Stimulated activated CD8-positive, alpha-beta memory T cell treated with anti-CD3 and anti-CD28 coated beads, Interleukin-4, amount 100 ng/mL, for 24 hours (primary cell): Measurements from ENCODE around the gene ACER3.
"Not testable (repeated sequence)": the region's sequence is repeated elsewhere in the genome, so short reads cannot be mapped to it uniquely, and the experiment has no call there.

Experiments used
- DNase-seq: peaks from one replicate; pipeline ENCODE4 v3.0.0-alpha.2; 2020; ENCODE audit warnings: low read depth

The ACER3 gene

GRCh38 chr11:77057938-77058474, 197.3 kb downstream of the ACER3 start:
- DNase-seq = no peak

GRCh38 chr11:77058900-77059299, 198.2 kb downstream of the ACER3 start:
- DNase-seq = no peak

- no peak for DNase-seq
Measured at GRCh38 chr11:77059806-77060205, 199.1 kb downstream of the ACER3 start.

- DNase-seq = no peak
Measured at GRCh38 chr11:77060234-77060633, 199.5 kb downstream of the ACER3 start.

GRCh38 chr11:77061258-77061657, 200.5 kb downstream of the ACER3 start:
- not testable (repeated sequence) for DNase-seq

- no peak for DNase-seq
Measured at GRCh38 chr11:77062924-77063323, 202.2 kb downstream of the ACER3 start.

- no peak for DNase-seq
Measured at GRCh38 chr11:77063407-77063806, 202.7 kb downstream of the ACER3 start.

- no peak for DNase-seq
Measured at GRCh38 chr11:77063861-77064260, 203.1 kb downstream of the ACER3 start.

GRCh38 chr11:77064648-77065217, 204.0 kb downstream of the ACER3 start:
- DNase-seq = no peak

- DNase-seq = no peak
Measured at GRCh38 chr11:77065878-77066228, 205.1 kb downstream of the ACER3 start.

GRCh38 chr11:77066229-77067042, 205.7 kb downstream of the ACER3 start, which contains the start of gene CAPN5:
Gene CAPN5, plus strand, starts transcription at chr11:77066971. Its CDS starts 17,916 bp downstream, at chr11:77084887.
- peak; percentile 82 for DNase-seq

GRCh38 chr11:77067861-77068443, 207.2 kb downstream of the ACER3 start:
- DNase-seq = no peak

GRCh38 chr11:77068457-77069335, 208.0 kb downstream of the ACER3 start:
- DNase-seq = no peak

GRCh38 chr11:77069336-77069968, 208.7 kb downstream of the ACER3 start:
- no peak for DNase-seq

GRCh38 chr11:77069969-77070582, 209.4 kb downstream of the ACER3 start:
- DNase-seq = no peak

GRCh38 chr11:77071077-77071476, 210.4 kb downstream of the ACER3 start:
- no peak for DNase-seq

GRCh38 chr11:77071671-77072605, 211.2 kb downstream of the ACER3 start:
- no peak for DNase-seq

- DNase-seq = no peak
Measured at GRCh38 chr11:77072851-77073327, 212.2 kb downstream of the ACER3 start.

GRCh38 chr11:77073328-77074001, 212.7 kb downstream of the ACER3 start:
- no peak for DNase-seq
